HL-60 (cell line): Measurements from ENCODE around the gene GIMD1.

Experiments used
- DNase-seq, 2 experiments: peaks; one replicate each; pipeline ENCODE4 v3.0.0-alpha.2; 2010 to 2020; ENCODE audit warnings: low read depth in 1 of 2, low spot score in 1 of 2
- H3K27ac ChIP-seq: fragments of 250-450 bp; sonication (Bioruptor Pico); replicated peaks from 2 replicates; pipeline ENCODE4 v1.5.1; 2020; ENCODE audit warnings: mild to moderate bottlenecking, moderate library complexity
- H3K27me3 ChIP-seq: fragments of 250-450 bp; sonication (Bioruptor Pico); 2 replicates; pipeline ENCODE4 v1.5.1; 2021; ENCODE audit warnings: mild to moderate bottlenecking, moderate library complexity; ENCODE audit not compliant: insufficient read depth, poor library complexity, severe bottlenecking
- H3K4me3 ChIP-seq: replicated peaks from 2 replicates; pipeline ENCODE4 v1.5.1; 2011; ENCODE audit warnings: mild to moderate bottlenecking, control low read depth, low read length; ENCODE audit not compliant: insufficient read depth
- GABPA ChIP-seq: IDR thresholded peaks from 2 replicates; pipeline ENCODE4 v1.6.1; 2012; ENCODE audit warnings: low read depth
- POLR2AphosphoS5 ChIP-seq: IDR thresholded peaks from 2 replicates; pipeline ENCODE4 v1.6.1; 2012; ENCODE audit warnings: low read depth
- SPI1 ChIP-seq: IDR thresholded peaks from 2 replicates; pipeline ENCODE4 v1.6.1; 2012; ENCODE audit warnings: low read depth, mild to moderate bottlenecking, borderline replicate concordance
- TF ChIP-seq, protein P1 (sequence below): IDR thresholded peaks from one replicate; pipeline ENCODE4 v1.5.1; 2011; ENCODE audit warnings: low read length, control low read depth, inconsistent platforms; ENCODE audit not compliant: insufficient read depth
- TF ChIP-seq, protein P2 (sequence below): IDR thresholded peaks from 2 replicates; pipeline ENCODE4 v1.6.1; 2012; ENCODE audit warnings: low read depth; ENCODE audit not compliant: insufficient replicate concordance

The GIMD1 gene

DNA sequence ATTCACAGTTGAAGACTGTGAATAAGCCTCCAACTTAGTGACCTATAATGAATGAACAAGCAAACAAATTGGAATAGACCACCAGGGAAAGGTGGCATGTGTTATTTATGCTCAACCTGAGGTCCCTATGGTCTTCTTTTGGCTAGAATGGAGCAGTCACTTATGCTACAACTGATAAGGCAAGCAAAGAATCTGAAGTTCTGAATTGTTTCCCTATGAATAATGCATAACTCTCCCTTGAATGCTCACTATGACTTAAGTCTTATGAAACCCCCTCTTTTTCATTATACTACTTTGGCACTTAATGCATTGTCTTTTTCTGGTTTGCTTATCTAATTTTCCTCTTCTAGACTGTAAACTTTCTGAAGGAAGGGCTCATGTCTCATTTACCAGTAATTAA lies 2.6 kb downstream of the GIMD1 start:
- TF ChIP-seq GABPA (no peak), SPI1 (no peak), POLR2AphosphoS5 (no peak)
- TF ChIP-seq, protein P1, sequence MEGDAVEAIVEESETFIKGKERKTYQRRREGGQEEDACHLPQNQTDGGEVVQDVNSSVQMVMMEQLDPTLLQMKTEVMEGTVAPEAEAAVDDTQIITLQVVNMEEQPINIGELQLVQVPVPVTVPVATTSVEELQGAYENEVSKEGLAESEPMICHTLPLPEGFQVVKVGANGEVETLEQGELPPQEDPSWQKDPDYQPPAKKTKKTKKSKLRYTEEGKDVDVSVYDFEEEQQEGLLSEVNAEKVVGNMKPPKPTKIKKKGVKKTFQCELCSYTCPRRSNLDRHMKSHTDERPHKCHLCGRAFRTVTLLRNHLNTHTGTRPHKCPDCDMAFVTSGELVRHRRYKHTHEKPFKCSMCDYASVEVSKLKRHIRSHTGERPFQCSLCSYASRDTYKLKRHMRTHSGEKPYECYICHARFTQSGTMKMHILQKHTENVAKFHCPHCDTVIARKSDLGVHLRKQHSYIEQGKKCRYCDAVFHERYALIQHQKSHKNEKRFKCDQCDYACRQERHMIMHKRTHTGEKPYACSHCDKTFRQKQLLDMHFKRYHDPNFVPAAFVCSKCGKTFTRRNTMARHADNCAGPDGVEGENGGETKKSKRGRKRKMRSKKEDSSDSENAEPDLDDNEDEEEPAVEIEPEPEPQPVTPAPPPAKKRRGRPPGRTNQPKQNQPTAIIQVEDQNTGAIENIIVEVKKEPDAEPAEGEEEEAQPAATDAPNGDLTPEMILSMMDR = no peak
- TF ChIP-seq, protein P2, sequence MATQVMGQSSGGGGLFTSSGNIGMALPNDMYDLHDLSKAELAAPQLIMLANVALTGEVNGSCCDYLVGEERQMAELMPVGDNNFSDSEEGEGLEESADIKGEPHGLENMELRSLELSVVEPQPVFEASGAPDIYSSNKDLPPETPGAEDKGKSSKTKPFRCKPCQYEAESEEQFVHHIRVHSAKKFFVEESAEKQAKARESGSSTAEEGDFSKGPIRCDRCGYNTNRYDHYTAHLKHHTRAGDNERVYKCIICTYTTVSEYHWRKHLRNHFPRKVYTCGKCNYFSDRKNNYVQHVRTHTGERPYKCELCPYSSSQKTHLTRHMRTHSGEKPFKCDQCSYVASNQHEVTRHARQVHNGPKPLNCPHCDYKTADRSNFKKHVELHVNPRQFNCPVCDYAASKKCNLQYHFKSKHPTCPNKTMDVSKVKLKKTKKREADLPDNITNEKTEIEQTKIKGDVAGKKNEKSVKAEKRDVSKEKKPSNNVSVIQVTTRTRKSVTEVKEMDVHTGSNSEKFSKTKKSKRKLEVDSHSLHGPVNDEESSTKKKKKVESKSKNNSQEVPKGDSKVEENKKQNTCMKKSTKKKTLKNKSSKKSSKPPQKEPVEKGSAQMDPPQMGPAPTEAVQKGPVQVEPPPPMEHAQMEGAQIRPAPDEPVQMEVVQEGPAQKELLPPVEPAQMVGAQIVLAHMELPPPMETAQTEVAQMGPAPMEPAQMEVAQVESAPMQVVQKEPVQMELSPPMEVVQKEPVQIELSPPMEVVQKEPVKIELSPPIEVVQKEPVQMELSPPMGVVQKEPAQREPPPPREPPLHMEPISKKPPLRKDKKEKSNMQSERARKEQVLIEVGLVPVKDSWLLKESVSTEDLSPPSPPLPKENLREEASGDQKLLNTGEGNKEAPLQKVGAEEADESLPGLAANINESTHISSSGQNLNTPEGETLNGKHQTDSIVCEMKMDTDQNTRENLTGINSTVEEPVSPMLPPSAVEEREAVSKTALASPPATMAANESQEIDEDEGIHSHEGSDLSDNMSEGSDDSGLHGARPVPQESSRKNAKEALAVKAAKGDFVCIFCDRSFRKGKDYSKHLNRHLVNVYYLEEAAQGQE = no peak
- Histone ChIP-seq H3K27me3 (no peaks in the 10 kb centered on the region), H3K27ac (no peak overlapping the region), H3K4me3 (no peak overlapping the region)
- no peak for DNase-seq

GRCh38 chr4:106365613-106366012 lies 3.0 kb downstream of the GIMD1 start:
- no peak for TF ChIP-seq GABPA
- no peak for TF ChIP-seq SPI1
- no peak for TF ChIP-seq POLR2AphosphoS5
- TF ChIP-seq, protein P2 = no peak
- TF ChIP-seq, protein P1 = no peak

DNA sequence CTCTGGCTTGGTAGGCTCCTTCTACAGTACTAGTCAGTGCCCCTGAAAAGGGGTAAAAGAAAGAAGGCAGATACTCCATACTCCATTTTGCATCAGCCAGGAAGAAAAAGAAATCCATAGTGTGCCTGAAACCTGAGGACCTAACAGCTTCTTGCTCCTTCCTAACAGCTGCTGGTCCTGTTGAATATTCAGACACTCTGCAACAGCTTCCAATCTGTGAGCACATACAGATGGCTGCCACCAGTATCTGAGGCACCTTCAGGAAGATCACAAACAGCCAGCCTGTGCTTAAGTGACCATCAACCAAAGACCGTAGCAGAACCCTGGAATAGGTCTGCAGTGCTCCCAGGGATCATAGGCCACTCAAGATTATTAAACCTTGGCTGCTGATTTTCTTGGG lies 4.3 kb downstream of the GIMD1 start:
- no peak overlapping the region for H3K4me3 ChIP-seq
- no peak for TF ChIP-seq SPI1
- TF ChIP-seq, protein P1 = no peak
- no peak for TF ChIP-seq POLR2AphosphoS5
- TF ChIP-seq GABPA = no peak
- TF ChIP-seq, protein P2 = no peak
- no peaks in the 10 kb centered on the region for H3K27me3 ChIP-seq
- no peak for DNase-seq
- H3K27ac ChIP-seq = no peak overlapping the region

More at GRCh38 chr4:106365613-106366012, 3.0 kb downstream of the GIMD1 start:
- DNase-seq = peak; percentile 11 to 23
- no peaks in the 10 kb centered on the region for H3K27me3 ChIP-seq
- no peak overlapping the region for H3K27ac ChIP-seq
- H3K4me3 ChIP-seq = no peak overlapping the region
